WTC11 (cell line): Measurements from ENCODE around the gene SLC10A6.

Experiments used
- CTCF ChIP-seq: fragments of 200-600 bp; IDR thresholded peaks from 2 replicates; pipeline ENCODE4 v1.8.0; 2022; ENCODE audit warnings: antibody characterized with exemption
- TF ChIP-seq, protein P1 (sequence below): sonication (generic); formaldehyde crosslinking; IDR thresholded peaks from 2 replicates; pipeline ENCODE4 v1.8.1; 2023; ENCODE audit warnings: mild to moderate bottlenecking, missing genetic modification reagents

DNA sequence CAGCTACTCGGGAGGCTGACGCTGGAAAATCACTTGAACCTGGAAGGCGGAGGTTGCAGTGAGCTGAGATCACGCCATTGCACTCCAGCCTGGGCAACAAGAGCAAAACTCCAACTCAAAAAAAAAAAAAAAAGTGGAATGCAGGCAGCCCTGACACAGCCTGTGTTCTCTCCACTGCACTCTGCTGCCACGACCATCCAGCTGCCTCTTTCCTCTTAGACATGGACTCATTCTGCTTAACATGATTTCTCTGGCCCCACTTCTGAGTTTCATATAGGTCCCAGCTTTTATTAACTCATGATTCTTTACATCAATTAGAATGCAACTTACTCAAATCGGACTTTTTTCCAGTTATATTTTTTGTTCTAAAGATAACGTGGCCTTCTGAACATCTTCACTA, 29.6 kb downstream of the SLC10A6 start:
- TF ChIP-seq CTCF = no peak
- TF ChIP-seq, protein P1, sequence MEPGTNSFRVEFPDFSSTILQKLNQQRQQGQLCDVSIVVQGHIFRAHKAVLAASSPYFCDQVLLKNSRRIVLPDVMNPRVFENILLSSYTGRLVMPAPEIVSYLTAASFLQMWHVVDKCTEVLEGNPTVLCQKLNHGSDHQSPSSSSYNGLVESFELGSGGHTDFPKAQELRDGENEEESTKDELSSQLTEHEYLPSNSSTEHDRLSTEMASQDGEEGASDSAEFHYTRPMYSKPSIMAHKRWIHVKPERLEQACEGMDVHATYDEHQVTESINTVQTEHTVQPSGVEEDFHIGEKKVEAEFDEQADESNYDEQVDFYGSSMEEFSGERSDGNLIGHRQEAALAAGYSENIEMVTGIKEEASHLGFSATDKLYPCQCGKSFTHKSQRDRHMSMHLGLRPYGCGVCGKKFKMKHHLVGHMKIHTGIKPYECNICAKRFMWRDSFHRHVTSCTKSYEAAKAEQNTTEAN (CRISPR knock-in tag) = no peak
